Breast epithelium (tissue), 3 donors: ENCODE results near the gene VPS9D1.

ENCODE experiments used
- CTCF ChIP-seq, 3 donors: fragments of 450-650 bp; IDR thresholded peaks; one replicate each; pipeline ENCODE4 v1.5.1; 2016 to 2017; ENCODE audit warnings: antibody characterized with exemption in 3 of 3, mild to moderate bottlenecking in 3 of 3, moderate library complexity in 3 of 3
- POLR2A ChIP-seq: fragments of 450-650 bp; IDR thresholded peaks from one replicate; pipeline ENCODE4 v1.6.1; 2016; ENCODE audit warnings: antibody characterized with exemption, mild to moderate bottlenecking, moderate library complexity
- POLR2AphosphoS5 ChIP-seq, 3 donors: sonication (generic); formaldehyde crosslinking; IDR thresholded peaks; one replicate each; pipeline ENCODE4 v1.6.1; 2017; ENCODE audit warnings: antibody characterized with exemption in 3 of 3

GRCh38 chr16:89720813-89721545 is at the start of gene VPS9D1, which contains the start of gene ZNF276:
- TF ChIP-seq CTCF (IDR thresholded peaks at IDR 0.05) (no peak), POLR2A (no peak), POLR2AphosphoS5 (IDR thresholded peaks at IDR 0.05) (peak; percentile 46 to 63 (median 55))
